Renal pelvis (tissue), 4 donors: Measurements from ENCODE around the gene FAF1. TPM values are rescaled to one million over a fixed set of nuclear protein-coding genes. Genes with fewer than 3 reads are reported as not detected.

Experiments used
- DNase-seq: peaks from one replicate; pipeline ENCODE4 v3.0.0-alpha.2; 2013
- polyA plus RNA-seq, 3 donors: library from polyadenylated mRNA; unstranded; fragments of 120-200 nt; gene quantifications; one replicate each; pipeline ENCODE4 v1.2.1, GENCODE V29; 2013; ENCODE audit not compliant: insufficient read length in 3 of 3

Gene FAF1
- polyA plus RNA-seq, 3 donors, result 52.6 to 64.8 (median 58.6) TPM

DNA sequence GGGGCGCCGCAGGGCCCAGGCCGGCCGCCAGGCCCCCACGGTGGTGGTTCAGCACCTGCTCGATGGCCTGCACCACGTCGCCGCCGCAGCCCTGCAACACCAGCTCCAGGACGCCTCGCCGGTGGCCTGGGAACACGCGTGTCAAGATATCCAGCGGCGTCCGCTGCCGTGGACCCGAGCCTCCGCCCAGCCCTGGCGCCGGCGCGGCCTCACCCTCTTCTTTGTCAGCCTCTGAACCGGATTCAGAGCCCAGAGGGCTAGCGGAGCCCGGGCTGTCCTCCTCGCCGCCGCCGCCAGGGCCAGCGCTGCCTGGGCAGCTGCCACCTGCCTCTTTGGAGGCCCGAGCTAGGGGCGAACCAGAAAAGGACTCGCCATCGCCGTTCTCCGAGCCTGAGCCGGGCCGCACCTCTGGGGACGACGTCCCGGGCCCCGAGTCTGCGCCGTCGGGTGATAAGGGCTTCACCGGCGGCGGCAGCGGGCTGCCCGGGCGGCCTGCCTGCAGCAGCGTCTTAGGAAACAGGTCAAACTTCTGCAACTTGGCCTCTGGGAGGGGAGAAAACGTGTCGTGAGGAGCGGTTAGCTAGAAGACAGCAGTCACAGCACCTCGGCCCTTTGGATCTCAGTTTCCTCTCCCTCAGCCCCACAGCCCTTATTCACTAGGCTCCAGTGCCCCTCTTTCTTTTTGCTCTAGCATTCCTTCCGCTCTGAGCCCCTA lies 540.7 kb downstream of the FAF1 start:
- DNase-seq, result no peak

- no peak for DNase-seq
Measured at GRCh38 chr1:50418600-50419109, 541.4 kb downstream of the FAF1 start.

DNA sequence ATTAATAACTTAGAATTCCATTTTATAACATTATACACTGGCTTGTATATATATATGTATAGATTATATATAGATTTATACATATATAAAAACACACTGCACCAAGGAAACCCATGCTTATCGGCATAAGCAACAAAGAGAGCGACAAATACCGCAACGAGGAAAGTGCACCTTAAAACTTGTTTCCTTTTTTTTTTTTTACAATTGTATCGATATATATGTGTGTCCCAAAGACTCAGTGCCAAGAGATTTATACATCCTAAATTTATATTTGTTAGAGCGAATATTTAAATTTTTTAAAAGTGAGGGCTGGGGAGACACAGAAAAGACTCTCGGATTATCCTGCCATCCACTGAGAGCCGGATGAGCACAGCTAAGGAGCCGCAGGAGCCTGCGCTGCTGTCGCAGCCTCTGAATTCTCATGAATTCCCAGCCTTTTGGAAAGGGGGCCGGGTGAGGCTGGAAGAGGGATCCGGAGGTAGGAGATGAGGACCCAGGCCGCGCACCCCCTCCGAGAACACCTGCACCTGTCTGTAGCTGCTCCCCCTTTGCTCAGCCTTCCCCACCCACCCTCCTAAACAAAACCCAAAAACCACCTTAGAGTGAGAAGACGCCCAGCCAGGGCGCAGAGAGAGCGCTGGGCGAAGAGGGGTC lies 542.0 kb downstream of the FAF1 start:
- DNase-seq, result no peak

- no peak for DNase-seq
Measured at GRCh38 chr1:50417507-50417906, 542.6 kb downstream of the FAF1 start.

DNA sequence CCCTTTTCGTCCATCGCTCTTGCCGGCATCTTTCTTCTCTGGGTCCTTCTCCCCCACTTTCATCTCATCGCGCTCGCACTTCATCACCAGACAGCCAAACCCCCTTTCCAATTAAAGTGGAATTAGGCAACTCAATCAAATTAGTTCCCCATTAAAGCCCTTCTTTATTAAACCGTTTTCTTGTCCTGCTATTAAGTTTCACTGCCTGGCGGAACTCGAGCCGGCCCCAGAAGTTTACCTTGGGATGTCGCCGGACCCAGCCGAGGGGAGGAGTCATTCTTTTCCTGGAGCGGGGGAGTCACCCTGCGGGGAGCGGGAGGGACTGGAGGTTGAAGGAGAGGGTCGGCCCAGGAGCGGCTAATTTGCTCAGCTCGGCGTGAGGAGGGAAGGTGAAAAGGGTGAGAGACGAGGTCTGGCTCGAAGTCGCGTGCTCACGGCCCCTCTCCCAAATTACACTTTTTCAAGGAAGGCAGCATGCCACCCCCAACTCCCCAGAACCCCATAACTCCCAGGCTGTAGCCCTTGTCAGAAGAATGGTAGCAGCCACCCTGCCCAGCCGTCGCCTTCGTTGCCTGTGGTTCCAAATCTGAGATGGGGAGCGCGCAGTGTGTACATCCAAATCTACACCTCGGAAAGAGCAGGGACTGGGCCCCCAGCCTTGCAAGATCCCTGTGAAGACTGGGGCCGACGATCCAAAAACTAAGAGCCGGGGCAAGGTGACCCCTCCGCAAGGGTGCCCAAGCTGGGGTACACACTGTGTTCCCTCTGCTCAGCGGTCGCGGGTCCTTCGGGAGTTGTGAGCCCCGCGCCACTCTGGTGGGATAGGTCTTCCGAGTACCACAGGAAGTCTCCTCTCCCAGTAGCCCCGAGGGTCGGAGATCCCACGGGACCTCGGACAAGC lies 543.3 kb downstream of the FAF1 start:
- DNase-seq, result no peak

DNA sequence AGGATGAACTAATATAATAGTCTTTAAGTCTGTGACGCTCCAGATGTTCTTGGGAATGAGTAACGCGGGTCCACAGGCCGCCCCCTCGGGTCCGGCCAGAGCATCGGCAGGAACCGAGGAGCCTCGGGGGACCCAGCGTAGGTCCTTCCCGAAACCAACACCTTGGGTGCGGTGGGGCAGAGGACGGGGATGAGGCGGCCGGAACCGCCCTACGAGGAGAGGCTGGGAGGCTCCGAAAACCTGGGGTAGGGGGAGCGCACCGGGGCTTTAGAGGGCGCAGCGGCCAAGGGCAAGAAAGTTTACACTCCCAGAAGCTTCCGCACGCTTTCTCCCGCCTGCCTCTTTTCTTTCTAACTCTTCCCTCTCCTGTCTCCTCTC lies 543.9 kb downstream of the FAF1 start:
- DNase-seq, result no peak

DNA sequence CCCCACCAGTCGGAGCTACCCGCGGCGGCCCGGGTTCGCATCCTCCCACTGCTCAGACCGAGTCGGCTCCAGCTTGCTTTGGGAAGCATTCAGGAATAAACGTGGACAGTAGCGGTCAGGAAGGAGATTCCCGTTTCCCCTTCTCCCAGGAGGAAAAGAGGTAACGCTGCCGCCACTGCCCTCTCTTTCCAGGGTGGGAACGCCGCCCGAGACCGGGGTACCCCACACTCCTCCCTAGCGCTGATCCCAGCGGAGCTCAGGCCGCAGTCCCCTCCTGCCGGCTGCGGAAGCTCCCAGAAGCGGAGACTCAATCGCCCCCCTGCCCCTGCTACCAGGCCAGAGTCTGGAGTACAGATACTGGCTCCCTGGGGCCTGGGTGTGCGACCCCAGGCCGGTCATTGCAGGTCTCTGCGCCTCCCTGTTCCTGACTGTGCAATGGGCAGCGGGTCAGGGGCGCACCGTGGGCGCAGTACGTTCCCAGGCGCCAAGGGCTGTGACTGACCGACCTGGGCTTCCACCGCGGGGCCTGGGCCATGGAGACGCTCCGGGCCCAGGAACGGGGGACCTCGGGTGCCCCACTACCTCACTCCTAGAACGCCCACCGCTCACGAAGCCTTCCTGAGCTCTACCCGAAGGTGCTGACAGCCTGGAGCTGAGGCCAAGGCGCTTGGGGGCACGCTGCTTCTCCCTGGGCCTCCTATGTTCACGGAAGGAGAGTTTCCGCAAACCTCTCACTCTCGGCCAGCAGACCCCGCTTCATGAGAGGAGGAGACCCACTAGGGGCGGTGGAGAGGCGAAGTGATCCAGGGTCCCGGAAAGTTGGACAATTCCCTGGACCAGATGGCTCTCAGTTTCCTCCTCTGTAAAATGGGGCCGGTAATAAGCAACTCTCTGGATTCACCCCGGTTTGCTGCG lies 544.6 kb downstream of the FAF1 start:
- DNase-seq, result no peak

DNA sequence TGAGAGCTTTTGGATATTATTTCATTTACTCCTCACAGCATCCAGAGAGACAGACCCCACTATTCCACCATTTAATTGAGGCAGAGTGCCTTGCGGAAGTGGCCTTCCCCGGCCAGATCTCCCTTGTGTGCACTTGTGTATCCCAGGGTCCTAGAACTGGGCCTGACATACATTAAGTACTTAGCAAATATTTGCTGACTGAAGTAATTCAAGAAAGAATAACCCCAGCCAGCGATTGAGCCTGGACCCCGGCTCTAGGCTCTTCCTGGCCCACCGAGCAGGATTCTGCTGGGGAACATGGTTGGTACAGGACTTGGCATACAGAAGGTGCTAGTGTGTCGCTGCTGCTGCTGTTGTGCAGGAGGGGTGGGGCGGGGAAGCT lies 545.2 kb downstream of the FAF1 start:
- no peak for DNase-seq

- no peak for DNase-seq
Measured at GRCh38 chr1:50412813-50413476, 547.1 kb downstream of the FAF1 start.

GRCh38 chr1:50405814-50406213 lies 554.3 kb downstream of the FAF1 start:
- DNase-seq, result no peak

DNA sequence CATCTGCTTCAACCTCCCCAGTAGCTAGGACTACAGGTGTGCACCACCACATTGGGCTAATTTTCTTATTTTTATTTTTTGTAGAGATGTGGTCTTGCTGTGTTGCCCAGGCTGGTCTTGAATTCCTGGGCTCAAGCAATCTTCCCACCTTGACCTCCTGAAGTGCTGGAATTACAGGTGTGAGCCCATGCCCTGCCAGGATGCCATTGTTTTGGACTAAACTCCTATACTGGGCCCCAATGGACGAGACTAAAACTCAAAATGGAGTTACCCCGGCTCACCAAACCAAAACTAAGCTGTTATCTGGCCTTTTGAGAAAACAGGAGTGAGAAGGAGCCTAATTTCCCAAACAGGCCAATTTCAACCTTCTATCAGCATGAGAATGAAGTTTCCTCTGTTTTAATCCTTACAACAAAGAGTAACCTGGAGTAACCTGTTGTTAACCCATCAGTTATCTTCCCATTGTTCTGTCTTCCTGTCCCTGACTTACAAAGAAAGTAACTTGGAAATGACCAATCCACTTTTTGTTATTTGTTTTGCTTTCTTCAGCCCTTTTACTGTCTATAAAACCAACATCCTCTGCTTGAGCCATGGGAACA lies 566.4 kb downstream of the FAF1 start:
- DNase-seq, result no peak

Other genes with a start within 250 kb of the FAF1 start
- gene CDKN2C, start 10.0 kb upstream of the FAF1 start, polyA plus RNA-seq, result 10 to 100 TPM in 2 of 3 donors, 1 to 10 TPM in 1; 6.9 to 10.5 (median 10.1) TPM
- not detected for gene C1orf185, start 142.0 kb upstream of the FAF1 start, polyA plus RNA-seq